Activated B cell treated with CpG ODN at 0.5 μM for 24 hours (primary cell): ENCODE results near the gene KIAA1958. TPM values are rescaled to one million over a fixed set of nuclear protein-coding genes. Genes with fewer than 3 reads are reported as not detected.

Source experiments
- ATAC-seq: fragments of 200-7000 bp; cut with Tn5 transposase; one replicate; pipeline ENCODE4 v1.10.0; 2021; ENCODE audit warnings: low read depth, mild to moderate bottlenecking, moderate library complexity
- CTCF ChIA-PET: fragments of 350-600 bp; sonication (Branson Sonifier 250); formaldehyde crosslinking; loops from one replicate; lab custom pipeline; 2021; ENCODE audit warnings: antibody characterized with exemption; lab: Charles Lee
- POLR2A ChIA-PET: fragments of 350-600 bp; sonication (Branson Sonifier 250); formaldehyde crosslinking; loops from one replicate; lab custom pipeline; 2021; ENCODE audit warnings: antibody characterized with exemption; lab: Charles Lee
- DNase-seq: peaks from one replicate; pipeline ENCODE4 v3.0.0; 2022
- H3K27ac Mint-ChIP-seq: one replicate; pipeline ENCODE4 v1.8.0; 2020; ENCODE audit warnings: mixed read lengths
- H3K27me3 Mint-ChIP-seq: one replicate; pipeline ENCODE4 v1.8.0; 2021; ENCODE audit warnings: mixed read lengths
- H3K36me3 Mint-ChIP-seq: one replicate; pipeline ENCODE4 v1.8.0; 2021; ENCODE audit warnings: low read depth, mixed read lengths
- H3K4me1 Mint-ChIP-seq: one replicate; pipeline ENCODE4 v1.8.0; 2021; ENCODE audit warnings: mixed read lengths
- H3K4me3 Mint-ChIP-seq: one replicate; pipeline ENCODE4 v1.8.0; 2020; ENCODE audit warnings: mild to moderate bottlenecking, mixed read lengths
- H3K9me3 Mint-ChIP-seq: one replicate; pipeline ENCODE4 v1.8.0; 2020; ENCODE audit warnings: mixed read lengths
- intact Hi-C: fragments of 100-400 bp; cut with micrococcal nuclease; formaldehyde crosslinking; loops from one replicate; pipeline ENCODE4 v1.15.1; 2024
- total RNA-seq: library from RNA; stranded (reverse); gene quantifications from 2 replicates; pipeline ENCODE4 v1.2.3, GENCODE V29; 2022
- TF ChIP-seq, protein P1 (sequence below): fragments of 200-600 bp; IDR thresholded peaks from one replicate; pipeline ENCODE4 v1.8.0; 2022; ENCODE audit warnings: antibody characterized with exemption, mild to moderate bottlenecking

The KIAA1958 gene
- total RNA-seq, 1 donor from 2014 or later = 7.4 TPM

DNA sequence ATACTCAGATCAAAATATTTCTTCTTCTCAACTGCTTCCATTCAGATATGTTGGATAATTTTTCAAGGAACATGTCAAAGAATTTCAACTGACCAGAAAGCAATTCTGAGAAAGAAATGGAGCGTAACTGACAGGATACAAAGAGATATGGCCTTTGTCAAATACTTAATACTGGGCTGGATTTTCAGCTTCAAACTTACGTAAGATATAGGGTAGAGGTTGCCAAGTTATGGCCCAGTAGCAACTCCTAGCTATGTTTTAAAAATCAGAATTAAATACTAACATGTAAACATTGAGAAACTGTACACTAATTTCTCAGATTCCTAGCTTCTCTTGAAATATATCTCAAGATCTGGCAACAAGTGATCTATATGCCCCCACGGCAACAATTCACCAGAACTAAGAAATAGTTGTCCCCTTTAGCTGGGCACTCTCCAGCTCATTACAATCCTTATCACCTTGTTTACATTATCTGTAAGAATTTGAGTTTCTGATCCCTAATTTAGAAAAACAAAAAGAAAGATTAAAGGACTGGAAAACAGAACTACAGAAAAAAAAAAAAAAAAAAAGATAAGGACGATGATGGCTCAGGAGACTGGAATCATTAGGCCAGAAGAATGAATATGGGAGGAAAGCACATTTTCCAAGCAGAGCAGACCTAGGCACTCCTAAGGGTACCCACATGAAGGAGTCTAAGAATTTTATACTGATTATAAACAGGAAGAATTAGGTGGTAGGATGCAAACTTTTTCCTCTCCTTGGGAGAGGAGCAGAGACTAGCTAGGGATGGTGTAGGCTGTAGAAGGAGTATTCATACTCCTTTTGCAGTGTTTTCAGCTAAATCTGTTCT lies 208.3 kb downstream of the KIAA1958 start:
- no peak overlapping the region for H3K4me3 Mint-ChIP-seq

DNA sequence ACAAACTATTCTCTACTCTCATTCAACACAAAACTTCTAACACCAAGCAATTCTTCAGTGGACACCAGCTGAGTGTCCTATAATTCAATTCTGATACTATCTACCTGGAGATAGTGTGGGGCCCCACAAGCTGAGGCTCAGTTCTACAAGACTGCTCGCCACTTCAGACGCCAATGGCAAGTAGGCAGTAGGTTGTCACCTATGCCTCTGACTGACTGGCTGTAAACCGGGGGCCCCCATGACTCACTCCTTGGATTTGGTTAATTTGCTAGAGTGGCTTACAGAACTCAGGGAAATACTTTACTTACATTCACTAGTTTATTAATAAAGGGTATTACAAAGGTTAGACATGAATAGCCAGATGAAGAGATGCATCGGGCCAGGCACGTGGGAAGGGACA lies 209.8 kb downstream of the KIAA1958 start:
- Mint-ChIP-seq H3K27ac (no peak overlapping the region), H3K36me3 (peaks cover 59% of the 10 kb centered on the region), H3K27me3 (no peaks in the 10 kb centered on the region), H3K9me3 (no peaks in the 10 kb centered on the region), H3K4me1 (no peaks in the 10 kb centered on the region), H3K4me3 (no peak overlapping the region)
- no peak for ATAC-seq
- CTCF ChIA-PET = no interaction called here
- DNase-seq = no peak
- POLR2A ChIA-PET = no interaction called here
- intact Hi-C loops = no loop called here
- TF ChIP-seq, protein P1, sequence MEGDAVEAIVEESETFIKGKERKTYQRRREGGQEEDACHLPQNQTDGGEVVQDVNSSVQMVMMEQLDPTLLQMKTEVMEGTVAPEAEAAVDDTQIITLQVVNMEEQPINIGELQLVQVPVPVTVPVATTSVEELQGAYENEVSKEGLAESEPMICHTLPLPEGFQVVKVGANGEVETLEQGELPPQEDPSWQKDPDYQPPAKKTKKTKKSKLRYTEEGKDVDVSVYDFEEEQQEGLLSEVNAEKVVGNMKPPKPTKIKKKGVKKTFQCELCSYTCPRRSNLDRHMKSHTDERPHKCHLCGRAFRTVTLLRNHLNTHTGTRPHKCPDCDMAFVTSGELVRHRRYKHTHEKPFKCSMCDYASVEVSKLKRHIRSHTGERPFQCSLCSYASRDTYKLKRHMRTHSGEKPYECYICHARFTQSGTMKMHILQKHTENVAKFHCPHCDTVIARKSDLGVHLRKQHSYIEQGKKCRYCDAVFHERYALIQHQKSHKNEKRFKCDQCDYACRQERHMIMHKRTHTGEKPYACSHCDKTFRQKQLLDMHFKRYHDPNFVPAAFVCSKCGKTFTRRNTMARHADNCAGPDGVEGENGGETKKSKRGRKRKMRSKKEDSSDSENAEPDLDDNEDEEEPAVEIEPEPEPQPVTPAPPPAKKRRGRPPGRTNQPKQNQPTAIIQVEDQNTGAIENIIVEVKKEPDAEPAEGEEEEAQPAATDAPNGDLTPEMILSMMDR = no peak

More for the DNA sequence above, 208.3 kb downstream of the KIAA1958 start:
- TF ChIP-seq, protein P1 = no peak
- no peaks in the 10 kb centered on the region for H3K27me3 Mint-ChIP-seq
- no peaks in the 10 kb centered on the region for H3K4me1 Mint-ChIP-seq
- H3K36me3 Mint-ChIP-seq = peaks cover 65% of the 10 kb centered on the region
- no peaks in the 10 kb centered on the region for H3K9me3 Mint-ChIP-seq
- CTCF ChIA-PET = no interaction called here
- ATAC-seq (no peak), DNase-seq (no peak)
- POLR2A ChIA-PET = no interaction called here
- H3K27ac Mint-ChIP-seq = no peak overlapping the region
- intact Hi-C loops = no loop called here

DNA sequence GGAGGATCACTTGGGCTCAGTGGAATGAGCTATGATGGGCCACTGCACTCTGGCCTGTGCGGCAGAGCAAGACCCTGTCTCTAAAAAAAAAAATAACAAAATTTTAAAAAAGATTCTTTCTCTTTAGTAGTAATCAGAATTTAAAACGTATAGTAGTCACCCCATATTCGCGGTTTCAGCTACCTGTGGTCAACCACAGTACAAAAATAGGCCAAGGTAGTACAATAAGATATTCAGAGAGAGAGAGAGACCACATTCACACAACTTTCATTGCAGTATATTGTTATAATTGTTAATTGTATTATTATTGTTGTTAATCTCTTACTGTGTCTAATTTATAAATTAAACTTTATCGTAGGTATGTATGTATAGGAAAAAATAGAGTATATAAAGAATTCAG lies 212.6 kb downstream of the KIAA1958 start:
- no peak overlapping the region for H3K27ac Mint-ChIP-seq
- no peak overlapping the region for H3K4me3 Mint-ChIP-seq
- no peaks in the 10 kb centered on the region for H3K9me3 Mint-ChIP-seq
- DNase-seq = no peak
- TF ChIP-seq, protein P1 = no peak
- ChIA-PET CTCF (no interaction called here), POLR2A (no interaction called here)
- H3K27me3 Mint-ChIP-seq = no peaks in the 10 kb centered on the region
- intact Hi-C loops = no loop called here
- H3K4me1 Mint-ChIP-seq = no peaks in the 10 kb centered on the region
- peaks cover 51% of the 10 kb centered on the region for H3K36me3 Mint-ChIP-seq
- ATAC-seq = no peak

DNA sequence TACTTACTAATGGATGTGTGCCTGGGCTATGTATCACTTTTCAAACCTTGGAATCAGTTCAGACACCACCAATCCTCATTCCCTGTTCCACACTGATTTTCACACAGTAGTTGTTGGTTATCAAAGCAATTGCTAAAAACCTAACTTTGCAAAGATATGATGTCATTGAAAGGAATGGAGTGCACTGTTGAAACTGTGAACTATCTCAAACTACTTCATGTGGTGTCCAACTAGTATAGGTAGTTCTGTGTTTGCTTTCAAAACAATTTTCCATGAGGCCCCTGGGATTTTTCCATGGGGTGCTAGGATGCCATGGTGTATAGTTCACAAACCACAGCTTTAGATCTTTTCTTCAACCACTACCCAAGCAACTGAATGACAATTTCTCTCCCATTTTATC lies 213.5 kb downstream of the KIAA1958 start:
- Mint-ChIP-seq H3K36me3 (peaks cover 50% of the 10 kb centered on the region), H3K27me3 (no peaks in the 10 kb centered on the region), H3K4me3 (no peak overlapping the region), H3K9me3 (no peaks in the 10 kb centered on the region), H3K27ac (no peak overlapping the region), H3K4me1 (no peaks in the 10 kb centered on the region)
- TF ChIP-seq, protein P1 = no peak
- POLR2A ChIA-PET = no interaction called here
- CTCF ChIA-PET = no interaction called here
- intact Hi-C loops = no loop called here
- DNase-seq (no peak), ATAC-seq (no peak)

DNA sequence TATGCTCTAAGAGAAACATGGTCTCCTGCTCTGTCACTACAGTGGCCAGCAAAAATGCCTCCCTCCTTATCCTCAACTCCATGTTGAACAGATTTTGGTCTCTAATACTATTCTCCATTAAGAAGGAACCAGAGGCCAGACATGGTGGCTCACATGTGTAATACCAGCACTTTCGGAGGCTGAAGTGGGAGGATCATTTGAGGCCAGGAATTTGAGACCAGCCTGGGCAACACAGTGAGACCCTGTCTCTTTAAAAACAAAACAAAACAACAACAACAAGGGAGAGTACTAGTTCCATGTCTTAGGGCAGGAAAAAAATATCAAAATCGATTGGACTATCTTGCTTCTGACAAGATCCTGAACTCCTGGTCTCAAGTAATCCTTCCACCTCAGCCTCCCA lies 216.7 kb downstream of the KIAA1958 start:
- Mint-ChIP-seq H3K36me3 (peaks cover 44% of the 10 kb centered on the region), H3K9me3 (no peaks in the 10 kb centered on the region), H3K4me3 (no peak overlapping the region), H3K27ac (no peak overlapping the region), H3K4me1 (peaks cover 3% of the 10 kb centered on the region), H3K27me3 (no peaks in the 10 kb centered on the region)
- ATAC-seq = no peak
- no peak for DNase-seq
- TF ChIP-seq, protein P1 = no peak
- ChIA-PET POLR2A (no interaction called here), CTCF (no interaction called here)
- intact Hi-C loops = no loop called here
